Small intestine (tissue), 7 donors: ENCODE measurements around the gene FHIT. TPM values are rescaled to one million over a fixed set of nuclear protein-coding genes. Genes with fewer than 3 reads are reported as not detected.

Experiments
- DNase-seq, 2 donors: peaks; one replicate each; pipeline versions ENCODE4 v3.0.0 to v3.0.0-alpha.2; 2013
- FAIRE-seq: peaks from 2 replicates; lab custom pipeline; 2012; peaks lifted over from hg19 to GRCh38; lab: Jason Lieb, UNC
- H3K27ac ChIP-seq, 3 donors: one replicate each; pipeline ENCODE4 v1.5.1; 2013; ENCODE audit warnings: low read length in 2 of 3, mild to moderate bottlenecking in 2 of 3, control low read depth in 1 of 3, inconsistent platforms in 1 of 3, low read depth in 1 of 3, moderate library complexity in 1 of 3
- H3K27me3 ChIP-seq, 3 donors: one replicate each; pipeline ENCODE4 v1.6.1; 2013; ENCODE audit warnings: low read length in 3 of 3, inconsistent platforms in 1 of 3; ENCODE audit not compliant: control insufficient read depth in 3 of 3, insufficient read depth in 3 of 3
- H3K36me3 ChIP-seq, 3 donors: one replicate each; pipeline ENCODE4 v1.6.1; 2013; ENCODE audit warnings: low read length in 3 of 3, inconsistent platforms in 1 of 3, low read depth in 1 of 3, mild to moderate bottlenecking in 1 of 3, moderate library complexity in 1 of 3; ENCODE audit not compliant: control insufficient read depth in 3 of 3, insufficient read depth in 2 of 3
- H3K4me1 ChIP-seq, 3 donors: one replicate each; pipeline ENCODE4 v1.6.1; 2013; ENCODE audit warnings: low read length in 2 of 3, inconsistent platforms in 1 of 3, low read depth in 1 of 3, mild to moderate bottlenecking in 1 of 3, moderate library complexity in 1 of 3; ENCODE audit not compliant: control insufficient read depth in 3 of 3, insufficient read depth in 2 of 3
- H3K4me3 ChIP-seq, 3 donors: one replicate each; pipeline ENCODE4 v1.5.1; 2013; ENCODE audit warnings: low read length in 3 of 3, control low read depth in 1 of 3, inconsistent platforms in 1 of 3, low read depth in 1 of 3, mild to moderate bottlenecking in 1 of 3, moderate library complexity in 1 of 3
- H3K9me3 ChIP-seq, 2 donors: one replicate each; pipeline ENCODE4 v1.6.1; 2013; ENCODE audit warnings: low read depth in 1 of 2, low read length in 1 of 2; ENCODE audit not compliant: control insufficient read depth in 2 of 2, insufficient read depth in 1 of 2
- WGBS, 3 donors: extraction: QIAGEN DNeasy Blood & Tissue Kit; methylation state at CpG; one replicate each; pipeline ENCODE4 v1.1.7; 2013; 5-methylcytosine and 5-hydroxymethylcytosine counted together
- polyA plus RNA-seq, 4 donors: library from polyadenylated mRNA; stranded (reverse) in 3 of 4; unstranded in 1 of 4; fragments of 200-250 nt in 3 of 4; fragments of 120-200 nt in 1 of 4; gene quantifications; one replicate each; pipeline versions ENCODE4 v1.2.1 to v1.2.3, GENCODE V29; 2013
- donor health status: healthy with polysubstance abuse.
- donor health status: control.
- donor health status: control.
- donor health status: Bipolar disorder and iron deficiency.
- donor health status: healthy.

FHIT gene
- polyA plus RNA-seq, 4 donors, result 4.4 to 30.4 (median 7.0) TPM

DNA sequence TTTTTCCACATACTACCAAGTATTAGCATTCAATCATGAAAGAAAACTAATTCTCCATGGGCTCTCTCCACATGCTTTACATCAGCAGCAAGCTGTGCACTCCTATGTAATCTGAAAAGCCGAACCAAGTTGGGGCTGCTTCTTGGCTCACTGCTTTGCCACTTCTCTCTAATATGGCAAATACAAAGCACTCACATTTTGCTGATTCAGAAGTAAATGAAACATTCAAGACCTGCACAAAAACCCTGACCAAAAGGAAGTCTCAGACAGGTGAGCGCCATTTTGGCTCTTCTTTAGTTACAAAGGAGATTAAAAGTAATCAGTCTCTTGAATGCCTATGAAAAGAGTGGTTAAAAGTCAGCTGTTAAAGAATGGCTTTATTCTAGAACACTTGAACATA lies 915.2 kb downstream of the FHIT start:
- Histone ChIP-seq H3K36me3 (no peaks in the 10 kb centered on the region), H3K9me3 (no peaks in the 10 kb centered on the region), H3K27me3 (no peaks in the 10 kb centered on the region), H3K4me1 (no peaks in the 10 kb centered on the region), H3K27ac (no peak overlapping the region), H3K4me3 (no peak overlapping the region)
- DNase-seq, result no peak
- no peak for FAIRE-seq
- 63 to 96% (median 91%) methylated on average over 2 of the region's 2 CpGs for WGBS, 3 donors

- Histone ChIP-seq H3K36me3 (no peaks in the 10 kb centered on the region), H3K9me3 (no peaks in the 10 kb centered on the region), H3K4me3 (no peak overlapping the region), H3K27ac (no peak overlapping the region), H3K4me1 (no peaks in the 10 kb centered on the region), H3K27me3 (no peaks in the 10 kb centered on the region)
- 58 to 76% (median 61%) methylated on average over 1 of the region's 1 CpG for WGBS, 3 donors
- no peak for FAIRE-seq
- DNase-seq, result no peak
Measured at GRCh38 chr3:60333710-60334109, 917.5 kb downstream of the FHIT start.

- FAIRE-seq, result no peak
- no peak for DNase-seq
- H3K4me3 ChIP-seq, result no peak overlapping the region
Measured at GRCh38 chr3:60330107-60330506, 921.1 kb downstream of the FHIT start.

GRCh38 chr3:60325610-60326170 lies 925.6 kb downstream of the FHIT start:
- Histone ChIP-seq H3K27me3 (no peaks in the 10 kb centered on the region), H3K27ac (no peak overlapping the region), H3K4me1 (no peaks in the 10 kb centered on the region), H3K9me3 (no peaks in the 10 kb centered on the region), H3K4me3 (no peak overlapping the region), H3K36me3 (no peaks in the 10 kb centered on the region)
- DNase-seq (peak; percentile 61 to 78), FAIRE-seq (no peak)
- WGBS, 3 donors, result 19 to 46% (median 42%) methylated on average over 5 of the region's 5 CpGs

More at GRCh38 chr3:60330107-60330506, 921.1 kb downstream of the FHIT start:
- no peaks in the 10 kb centered on the region for H3K9me3 ChIP-seq
- no peak overlapping the region for H3K27ac ChIP-seq
- 69 to 95% (median 86%) methylated on average over 6 of the region's 6 CpGs for WGBS, 3 donors
- no peaks in the 10 kb centered on the region for H3K27me3 ChIP-seq
- no peaks in the 10 kb centered on the region for H3K4me1 ChIP-seq
- H3K36me3 ChIP-seq, result no peaks in the 10 kb centered on the region

GRCh38 chr3:60323651-60324050 lies 927.6 kb downstream of the FHIT start:
- Histone ChIP-seq H3K27me3 (no peaks in the 10 kb centered on the region), H3K4me1 (no peaks in the 10 kb centered on the region), H3K27ac (no peak overlapping the region), H3K36me3 (no peaks in the 10 kb centered on the region), H3K4me3 (no peak overlapping the region), H3K9me3 (no peaks in the 10 kb centered on the region)
- FAIRE-seq, result no peak
- 81 to 88% (median 84%) methylated on average over 3 of the region's 3 CpGs for WGBS, 3 donors
- no peak for DNase-seq

- H3K9me3 ChIP-seq, result no peaks in the 10 kb centered on the region
- H3K4me1 ChIP-seq, result no peaks in the 10 kb centered on the region
- H3K27ac ChIP-seq, result no peak overlapping the region
- no peak for DNase-seq
- WGBS, 3 donors, result 94 to 97% (median 97%) methylated on average over 7 of the region's 7 CpGs
- H3K36me3 ChIP-seq, result no peaks in the 10 kb centered on the region
- no peak for FAIRE-seq
- H3K4me3 ChIP-seq, result no peak overlapping the region
- no peaks in the 10 kb centered on the region for H3K27me3 ChIP-seq
Measured at GRCh38 chr3:60323180-60323579, 928.1 kb downstream of the FHIT start.

- WGBS, 3 donors, result 15 to 45% (median 26%) methylated on average over 4 of the region's 4 CpGs
- DNase-seq (peak; percentile 40 to 47), FAIRE-seq (no peak)
- no peaks in the 10 kb centered on the region for H3K4me1 ChIP-seq
- no peaks in the 10 kb centered on the region for H3K27me3 ChIP-seq
- H3K36me3 ChIP-seq, result no peaks in the 10 kb centered on the region
- H3K9me3 ChIP-seq, result no peaks in the 10 kb centered on the region
- no peak overlapping the region for H3K27ac ChIP-seq
- H3K4me3 ChIP-seq, result no peak overlapping the region
Measured at GRCh38 chr3:60322298-60322856, 928.9 kb downstream of the FHIT start.

DNA sequence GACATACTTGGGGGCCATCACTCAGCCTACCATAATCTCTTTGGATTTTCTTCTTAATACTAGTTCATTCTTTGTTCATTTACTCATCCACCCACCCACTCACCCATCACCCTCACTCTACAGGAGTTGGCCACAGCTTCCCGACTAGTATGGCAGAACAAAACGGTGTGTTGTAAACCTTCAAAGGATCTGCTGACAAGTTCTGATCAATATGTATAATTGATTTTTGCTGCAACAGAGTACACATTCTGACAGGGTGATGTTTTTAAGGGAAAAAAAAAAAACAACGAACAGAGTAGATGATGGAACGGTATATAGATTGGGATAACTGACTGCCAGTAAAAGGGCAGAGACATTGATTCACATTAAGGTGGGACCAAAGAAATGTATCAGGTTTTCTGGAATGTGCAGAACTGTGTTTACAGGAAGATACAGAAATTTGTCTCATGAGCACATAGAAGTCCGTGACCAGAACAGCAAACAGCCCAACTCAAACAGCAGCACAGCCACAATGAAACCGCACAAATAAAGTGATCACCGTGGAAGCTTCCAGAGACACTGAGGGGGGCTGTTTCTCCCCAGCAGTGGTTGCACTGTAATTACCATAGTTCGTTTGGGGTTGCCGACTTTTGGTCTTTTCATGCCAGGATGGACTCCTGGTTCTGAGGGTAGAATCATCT lies 931.9 kb downstream of the FHIT start:
- Histone ChIP-seq H3K4me1 (peaks cover 0 to 4% (median 0%) of the 10 kb centered on the region in 3 donors), H3K36me3 (no peaks in the 10 kb centered on the region), H3K9me3 (peaks cover 0 to 3% of the 10 kb centered on the region in 2 donors), H3K4me3 (no peak overlapping the region), H3K27ac (no peak overlapping the region), H3K27me3 (no peaks in the 10 kb centered on the region)
- no peak for DNase-seq
- WGBS, 3 donors, result 88 to 92% (median 92%) methylated on average over 9 of the region's 9 CpGs
- FAIRE-seq, result no peak
